PC-9 (cell line): ENCODE results near the gene XPO6. TPM values are rescaled to one million over a fixed set of nuclear protein-coding genes. Genes with fewer than 3 reads are reported as not detected.

Source experiments
- BruUV-seq: library from RNA; stranded (reverse); fragments of 400-500 nt; replicated peaks from 2 replicates; lab custom pipeline; 2021; lab: Mats Ljungman, UMichigan
- CTCF ChIA-PET: fragments of 300-600 bp; sonication (Branson Sonifier 250); formaldehyde crosslinking; loops from one replicate; lab custom pipeline; 2022; ENCODE audit warnings: antibody characterized with exemption; lab: Charles Lee
- POLR2A ChIA-PET: fragments of 300-600 bp; sonication (Branson Sonifier 250); formaldehyde crosslinking; loops from one replicate; lab custom pipeline; 2022; ENCODE audit warnings: antibody characterized with exemption; ENCODE audit not compliant: unreplicated experiment; lab: Charles Lee
- DNase-seq, 2 experiments: peaks; one replicate each; pipeline versions ENCODE4 v3.0.0 to v3.0.0-alpha.2; 2015 to 2022; ENCODE audit warnings: mixed read lengths in 1 of 2
- H2AFZ ChIP-seq: fragments of 200-600 bp; sonication (generic); 2 replicates; pipeline ENCODE4 v1.8.1; 2017; ENCODE audit warnings: antibody characterized with exemption
- H3F3A ChIP-seq: fragments of 200-600 bp; sonication (generic); 2 replicates; pipeline ENCODE4 v1.8.1; 2017; ENCODE audit warnings: antibody characterized with exemption, mild to moderate bottlenecking, low read depth; ENCODE audit not compliant: insufficient read depth
- H3K27ac ChIP-seq: fragments of 200-600 bp; sonication (generic); 2 replicates; pipeline ENCODE4 v1.6.1; 2016; ENCODE audit warnings: mixed run types
- H3K27me3 ChIP-seq: fragments of 200-600 bp; sonication (generic); 2 replicates; pipeline ENCODE4 v1.6.1; 2016; ENCODE audit warnings: low read depth, mixed run types; ENCODE audit not compliant: insufficient read depth
- H3K36me3 ChIP-seq: fragments of 200-600 bp; sonication (generic); 2 replicates; pipeline ENCODE4 v1.6.1; 2016; ENCODE audit warnings: low read depth, mixed run types
- H3K4me1 ChIP-seq: fragments of 200-600 bp; sonication (generic); replicated peaks from 2 replicates; pipeline ENCODE4 v1.6.1; 2016; ENCODE audit warnings: mixed run types; ENCODE audit not compliant: insufficient read depth
- H3K4me2 ChIP-seq: fragments of 200-600 bp; sonication (generic); 2 replicates; pipeline ENCODE4 v1.6.1; 2017; ENCODE audit warnings: mixed run types
- H3K4me3 ChIP-seq: fragments of 200-600 bp; sonication (generic); 2 replicates; pipeline ENCODE4 v1.6.1; 2016; ENCODE audit warnings: mixed run types
- H3K79me2 ChIP-seq: fragments of 200-600 bp; sonication (generic); 2 replicates; pipeline ENCODE4 v1.6.1; 2017; ENCODE audit warnings: low read depth, mixed run types
- H3K9me2 ChIP-seq: fragments of 200-600 bp; sonication (generic); 2 replicates; pipeline ENCODE4 v1.8.1; 2017; ENCODE audit warnings: mild to moderate bottlenecking; ENCODE audit not compliant: insufficient read depth
- H3K9me3 ChIP-seq: fragments of 200-600 bp; sonication (generic); 2 replicates; pipeline ENCODE4 v1.8.1; 2016; ENCODE audit warnings: low read depth; ENCODE audit not compliant: insufficient read depth
- H4K20me1 ChIP-seq: fragments of 200-600 bp; sonication (generic); 2 replicates; pipeline ENCODE4 v1.8.1; 2017; ENCODE audit not compliant: insufficient read depth
- CTCF ChIP-seq: fragments of 200-600 bp; sonication (generic); conservative IDR thresholded peaks from 2 replicates; pipeline ENCODE4 v1.6.1; 2017; ENCODE audit warnings: mixed run types, antibody characterized with exemption, mild to moderate bottlenecking, moderate library complexity
- EZH2 ChIP-seq: fragments of 200-600 bp; sonication (generic); IDR thresholded peaks from 2 replicates; pipeline ENCODE4 v1.8.0; 2017; ENCODE audit warnings: antibody characterized with exemption, low read depth
- intact Hi-C: fragments of 100-400 bp; cut with micrococcal nuclease; formaldehyde crosslinking; loops from one replicate; pipeline ENCODE4 v1.10.0; 2022; ENCODE audit not compliant: unreplicated experiment
- total RNA-seq: library from RNA; stranded (reverse); gene quantifications from 2 replicates; pipeline ENCODE4 v1.2.3, GENCODE V29; 2021

XPO6 gene
- total RNA-seq, 1 experiment from 2014 or later = 154 TPM

- no peak for TF ChIP-seq CTCF
- TF ChIP-seq EZH2 = no peak
- intact Hi-C loops = no loop called here
- Histone ChIP-seq H2AFZ (no peak overlapping the region), H3K4me3 (no peak overlapping the region), H4K20me1 (peaks cover 46% of the 10 kb centered on the region), H3K36me3 (peaks cover 46% of the 10 kb centered on the region), H3K9me2 (no peaks in the 10 kb centered on the region), H3K4me2 (no peak overlapping the region), H3K4me1 (peaks cover 9% of the 10 kb centered on the region; the same call in 1 of the 2 replicates), H3K27me3 (no peaks in the 10 kb centered on the region), H3K79me2 (peaks cover 96% of the 10 kb centered on the region), H3K9me3 (no peaks in the 10 kb centered on the region), H3F3A (0 out of 2 replicates have a peak, but pooled peaks cover 5% of the 10 kb centered on the region), H3K27ac (no peak overlapping the region)
- POLR2A ChIA-PET = no interaction called here
- BruUV-seq = no TSS peak
- DNase-seq = no peak
- CTCF ChIA-PET = no interaction called here
Observed at GRCh38 chr16:28204622-28205021, 7.1 kb downstream of the XPO6 start.

- DNase-seq = no peak
- intact Hi-C loops = no loop called here
- Histone ChIP-seq H3K36me3 (peaks cover 46% of the 10 kb centered on the region), H3K9me3 (no peaks in the 10 kb centered on the region), H3K79me2 (peaks cover 96% of the 10 kb centered on the region), H3K27me3 (no peaks in the 10 kb centered on the region), H3K27ac (no peak overlapping the region), H2AFZ (no peak overlapping the region), H3K4me1 (0 out of 2 replicates have a peak, but pooled peaks cover 5% of the 10 kb centered on the region), H3F3A (0 out of 2 replicates have a peak, but pooled peaks cover 5% of the 10 kb centered on the region), H4K20me1 (peaks cover 42% of the 10 kb centered on the region), H3K4me3 (no peak overlapping the region), H3K4me2 (no peak overlapping the region), H3K9me2 (no peaks in the 10 kb centered on the region)
- ChIA-PET CTCF (no interaction called here), POLR2A (no interaction called here)
- TF ChIP-seq CTCF = no peak
- TF ChIP-seq EZH2 = no peak
- no TSS peak for BruUV-seq
Observed at GRCh38 chr16:28204204-28204603, 7.6 kb downstream of the XPO6 start.

- peaks cover 93% of the 10 kb centered on the region for H3K79me2 ChIP-seq
- no peak overlapping the region for H3K4me2 ChIP-seq
- no TSS peak for BruUV-seq
- no peak overlapping the region for H2AFZ ChIP-seq
- H3K9me2 ChIP-seq = no peaks in the 10 kb centered on the region
- no peaks in the 10 kb centered on the region for H3K9me3 ChIP-seq
- DNase-seq = no peak
- POLR2A ChIA-PET = interaction anchor here (0.6 to 1.0 kb wide), 3 partner anchors 8 to 21 kb away, joined by 5 to 16 read pairs (median 6); no protein-coding TSS in a partner anchor
- H3K27ac ChIP-seq = no peak overlapping the region
- intact Hi-C loops = no loop called here
- H3K4me1 ChIP-seq = peaks cover 2% of the 10 kb centered on the region; the same call in 1 of the 2 replicates
- H3K27me3 ChIP-seq = no peaks in the 10 kb centered on the region
- TF ChIP-seq EZH2 (no peak), CTCF (no peak)
- peaks cover 29% of the 10 kb centered on the region for H4K20me1 ChIP-seq
- H3K4me3 ChIP-seq = no peak overlapping the region
- H3F3A ChIP-seq = 0 out of 2 replicates have a peak, but pooled peaks cover 6% of the 10 kb centered on the region
- peaks cover 31% of the 10 kb centered on the region; the same call in 1 of the 2 replicates for H3K36me3 ChIP-seq
- CTCF ChIA-PET = interaction anchor here (0.6 to 0.9 kb wide), 2 partner anchors 13 kb away, joined by 3 read pairs; no protein-coding TSS in a partner anchor
Observed at GRCh38 chr16:28202147-28202746, 9.5 kb downstream of the XPO6 start.
